ENCODE data around the gene BRD8. TPM values are rescaled to one million over a fixed set of nuclear protein-coding genes. Genes with fewer than 3 reads are reported as not detected.

Gene BRD8
- polyA plus RNA-seq, 1 of the 3 experiments (the other 2 are of a cell fraction), result 46.2 TPM

GRCh38 chr5:138224712-138225111 lies 46.3 kb upstream of the BRD8 start:
- TF ChIP-seq FOXJ3 (CRISPR knock-in tag; IDR thresholded peaks at IDR 0.05) (no peak), USF2 (IDR thresholded peaks at IDR 0.05; ENCODE audit: borderline replicate concordance, low read depth, low read length) (no peak), NFIC (IDR thresholded peaks at IDR 0.05; ENCODE audit: borderline replicate concordance) (no peak), RXRA (IDR thresholded peaks at IDR 0.05; ENCODE audit: borderline replicate concordance, low read depth) (no peak), EZH2phosphoT487 (IDR thresholded peaks at IDR 0.05; ENCODE audit: borderline replicate concordance, low read depth) (no peak), SIN3A (IDR thresholded peaks at IDR 0.05; ENCODE audit: borderline replicate concordance, low read depth, low read length) (no peak), MXI1 (IDR thresholded peaks at IDR 0.05; ENCODE audit: low read depth, low read length) (no peak)
- H3K4me1 ChIP-seq (ENCODE audit: control insufficient read depth in 1 of 2, insufficient read depth in 2 of 2, low read depth in 1 of 2, low read length in 1 of 2), result no peaks in the 10 kb centered on the region; a peak in 1 of 4 replicates
- H3K36me3 ChIP-seq (replicated peaks in 1 of 2; ENCODE audit: control insufficient read depth in 1 of 2, insufficient read depth in 2 of 2, low read length in 1 of 2), result no peaks in the 10 kb centered on the region
- ChIA-PET POLR2A (interaction anchor here (0.6 kb wide), 1 partner anchor 18 kb away, joined by 3 read pairs; no protein-coding TSS in a partner anchor), CTCF (interaction anchor here (0.8 to 7.2 kb wide), 7 partner anchors 16 to 186 kb away, joined by 3 to 125 read pairs (median 30); partner anchors contain the start of genes GFRA3 and KDM3B)
- H3K9ac ChIP-seq, result no peak overlapping the region
- H2AFZ ChIP-seq (ENCODE audit: low read depth), result no peak overlapping the region
- no peaks in the 10 kb centered on the region for H3K9me2 ChIP-seq
- no peaks in the 10 kb centered on the region for H4K20me1 ChIP-seq (ENCODE audit: insufficient read depth)
- H3F3A ChIP-seq (replicated peaks; ENCODE audit: insufficient read depth), result no peaks in the 10 kb centered on the region
- H3K9me3 ChIP-seq, result no peaks in the 10 kb centered on the region
- no peak overlapping the region for H3K4me2 ChIP-seq
- 92% methylated on average over 6 of the region's 6 CpGs for WGBS (ENCODE audit: low lambda C conversion rate)
- H3K4me3 ChIP-seq (ENCODE audit: low read depth in 2 of 2, low read length in 1 of 2), result no peak overlapping the region
- H3K27me3 ChIP-seq (ENCODE audit: insufficient read depth), result no peaks in the 10 kb centered on the region; the same call in 1 of the 2 replicates
- DNase-seq, result no peak
- no peaks in the 10 kb centered on the region for H3K79me2 ChIP-seq (ENCODE audit: insufficient read depth)
- no peak overlapping the region for H3K27ac ChIP-seq (ENCODE audit: low read depth in 2 of 2, low read length in 1 of 2)

- H3K36me3 ChIP-seq (replicated peaks in 1 of 2; ENCODE audit: control insufficient read depth in 1 of 2, insufficient read depth in 2 of 2, low read length in 1 of 2), result no peaks in the 10 kb centered on the region
- POLR2A ChIA-PET, result interaction anchor here (1.6 kb wide), 1 partner anchor 60 kb away, joined by 3 read pairs; no protein-coding TSS in a partner anchor
- no peak for TF ChIP-seq POLR2AphosphoS5 (IDR thresholded peaks at IDR 0.05; ENCODE audit: low read depth, low read length)
- TF ChIP-seq USF1 (IDR thresholded peaks at IDR 0.05; ENCODE audit: borderline replicate concordance, low read depth), result no peak
- H3K79me2 ChIP-seq (ENCODE audit: insufficient read depth), result no peaks in the 10 kb centered on the region
- no peaks in the 10 kb centered on the region for H3K9me2 ChIP-seq
- no peaks in the 10 kb centered on the region for H3K4me1 ChIP-seq (ENCODE audit: control insufficient read depth in 1 of 2, insufficient read depth in 2 of 2, low read depth in 1 of 2, low read length in 1 of 2)
- H3K9ac ChIP-seq, result no peak overlapping the region
- H2AFZ ChIP-seq (ENCODE audit: low read depth), result no peak overlapping the region
- WGBS (ENCODE audit: low lambda C conversion rate), result 88% methylated on average over 1 of the region's 1 CpG
- no peak overlapping the region for H3K4me3 ChIP-seq (ENCODE audit: low read depth in 2 of 2, low read length in 1 of 2)
- no peak overlapping the region for H3K27ac ChIP-seq (ENCODE audit: low read depth in 2 of 2, low read length in 1 of 2)
- H3F3A ChIP-seq (replicated peaks; ENCODE audit: insufficient read depth), result no peaks in the 10 kb centered on the region
- no peak overlapping the region for H3K4me2 ChIP-seq
- no peak for DNase-seq
- H3K9me3 ChIP-seq, result no peaks in the 10 kb centered on the region
- CTCF ChIA-PET, result interaction anchor here (0.6 to 7.2 kb wide), 29 partner anchors 8 to 225 kb away, joined by 3 to 125 read pairs (median 6); partner anchors contain the start of genes BRD8, CDC23, GFRA3 and KDM3B
- H4K20me1 ChIP-seq (ENCODE audit: insufficient read depth), result no peaks in the 10 kb centered on the region
- no peaks in the 10 kb centered on the region; the same call in 1 of the 2 replicates for H3K27me3 ChIP-seq (ENCODE audit: insufficient read depth)
Observed at GRCh38 chr5:138223532-138223931, 45.1 kb upstream of the BRD8 start.
